H1 (cell line): Measurements from ENCODE around the gene DNAH8. TPM values are rescaled to one million over a fixed set of nuclear protein-coding genes. Genes with fewer than 3 reads are reported as not detected.
A peak's percentile ranks its signal among the peaks of the same experiment; 100 is the strongest.

Source experiments
- CTCF ChIA-PET: fragments of 300-600 bp; sonication (Branson Sonifier 250); formaldehyde crosslinking; loops from one replicate; lab custom pipeline; 2021; ENCODE audit not compliant: partially characterized antibody; lab: Charles Lee
- POLR2A ChIA-PET: fragments of 300-600 bp; sonication (Branson Sonifier 250); formaldehyde crosslinking; loops from one replicate; lab custom pipeline; 2021; ENCODE audit warnings: inconsistent platforms; ENCODE audit not compliant: partially characterized antibody; lab: Charles Lee
- DNase-seq, 2 experiments: peaks; one replicate each; pipeline versions ENCODE4 v3.0.0 to v3.0.0-alpha.2; 2010 to 2022; ENCODE audit warnings: low spot score in 2 of 2, low read depth in 1 of 2, mixed read lengths in 1 of 2
- FAIRE-seq: peaks from 2 replicates; lab custom pipeline; 2011; peaks lifted over from hg19 to GRCh38; lab: Jason Lieb, UNC
- H2AFZ ChIP-seq: 2 replicates; pipeline ENCODE4 v1.8.1; 2012; ENCODE audit warnings: low read length, inconsistent platforms
- H2AK5ac ChIP-seq: 2 replicates; pipeline ENCODE4 v1.6.1; 2013; ENCODE audit warnings: low read depth, low read length
- H2BK120ac ChIP-seq: replicated peaks from 2 replicates; pipeline ENCODE3; 2013; ENCODE audit warnings: low read depth, low read length, inconsistent platforms
- H2BK12ac ChIP-seq: 2 replicates; pipeline ENCODE4 v1.6.1; 2013; ENCODE audit warnings: low read depth, low read length
- H2BK15ac ChIP-seq: 2 replicates; pipeline ENCODE4 v1.6.1; 2013; ENCODE audit warnings: low read length
- H2BK20ac ChIP-seq: 2 replicates; pipeline ENCODE4 v1.6.1; 2013; ENCODE audit warnings: low read length
- H2BK5ac ChIP-seq: 2 replicates; pipeline ENCODE4 v1.6.1; 2013; ENCODE audit warnings: low read depth, low read length
- H3K14ac ChIP-seq: 2 replicates; pipeline ENCODE4 v1.6.1; 2013; ENCODE audit warnings: inconsistent platforms; ENCODE audit not compliant: insufficient read length
- H3K18ac ChIP-seq: 2 replicates; pipeline ENCODE4 v1.6.1; 2013; ENCODE audit warnings: low read length; ENCODE audit errors: extremely low read depth
- H3K23ac ChIP-seq: 2 replicates; pipeline ENCODE4 v1.6.1; 2013; ENCODE audit warnings: inconsistent platforms; ENCODE audit not compliant: insufficient read length
- H3K23me2 ChIP-seq: 2 replicates; pipeline ENCODE4 v1.6.1; 2013; ENCODE audit warnings: low read depth, low read length
- H3K27ac ChIP-seq: 2 replicates; pipeline ENCODE4 v1.6.1; 2011; ENCODE audit warnings: low read depth, low read length, inconsistent platforms
- H3K27me3 ChIP-seq, 4 experiments: replicated peaks in 1 of 4; 1 replicate in 1 of 4; 2 replicates in 3 of 4; pipeline versions ENCODE4 v1.6.1 to v1.8.1; 2011 to 2013; ENCODE audit warnings: low read length in 3 of 4, mild to moderate bottlenecking in 3 of 4, inconsistent platforms in 2 of 4, mixed read lengths in 2 of 4, moderate library complexity in 1 of 4; ENCODE audit not compliant: control insufficient read depth in 3 of 4, insufficient read depth in 3 of 4; ENCODE audit errors: extremely low read depth in 1 of 4
- H3K36me3 ChIP-seq, 4 experiments: 2 replicates each; pipeline versions ENCODE4 v1.6.1 to v1.8.1; 2011 to 2013; ENCODE audit warnings: mild to moderate bottlenecking in 4 of 4, low read length in 3 of 4, moderate library complexity in 2 of 4, control low read depth in 1 of 4, inconsistent platforms in 1 of 4; ENCODE audit not compliant: insufficient read depth in 4 of 4, control insufficient read depth in 2 of 4
- H3K4ac ChIP-seq: replicated peaks from 2 replicates; pipeline ENCODE3; 2013; ENCODE audit warnings: low read length, low read depth, mixed read lengths, inconsistent platforms; ENCODE audit not compliant: insufficient read length
- H3K4me1 ChIP-seq, 4 experiments: replicated peaks in 1 of 4; 1 replicate in 1 of 4; 2 replicates in 3 of 4; pipeline versions ENCODE4 v1.6.1 to v1.8.1; 2011 to 2013; ENCODE audit warnings: low read length in 3 of 4, inconsistent platforms in 2 of 4, mixed read lengths in 1 of 4; ENCODE audit not compliant: insufficient read depth in 4 of 4, control insufficient read depth in 3 of 4
- H3K4me2 ChIP-seq, 2 experiments: 2 replicates each; pipeline versions ENCODE4 v1.6.1 to v1.8.1; 2011 to 2013; ENCODE audit warnings: low read depth in 2 of 2, low read length in 2 of 2, control low read depth in 1 of 2, inconsistent platforms in 1 of 2, mild to moderate bottlenecking in 1 of 2; ENCODE audit not compliant: insufficient read depth in 1 of 2
- H3K4me3 ChIP-seq, 4 experiments: fragments of 200-600, 300-600 bp in 1 of 4; sonication (generic), shearing (Covaris generic), sonication (Bioruptor Twin) in 1 of 4; 2 replicates each; pipeline versions ENCODE4 v1.5.1 to v1.8.1; 2011 to 2016; ENCODE audit warnings: low read length in 4 of 4, low read depth in 3 of 4, control low read depth in 2 of 4, inconsistent platforms in 2 of 4, mild to moderate bottlenecking in 2 of 4, mixed read lengths in 1 of 4, moderate library complexity in 1 of 4; ENCODE audit not compliant: insufficient read depth in 2 of 4; ENCODE audit errors: extremely low read depth in 1 of 4
- H3K56ac ChIP-seq: replicated peaks from 2 replicates; pipeline ENCODE3; 2013; ENCODE audit warnings: low read depth, mild to moderate bottlenecking, mixed read lengths, low read length, inconsistent platforms; ENCODE audit not compliant: insufficient read length
- H3K79me1 ChIP-seq: 2 replicates; pipeline ENCODE4 v1.6.1; 2013; ENCODE audit warnings: low read depth, low read length, control low read depth
- H3K79me2 ChIP-seq, 2 experiments: 2 replicates each; pipeline versions ENCODE4 v1.6.1 to v1.8.1; 2012 to 2013; ENCODE audit warnings: low read length in 2 of 2, mild to moderate bottlenecking in 2 of 2, inconsistent platforms in 1 of 2; ENCODE audit not compliant: insufficient read depth in 2 of 2, control insufficient read depth in 1 of 2
- H3K9ac ChIP-seq, 4 experiments: replicated peaks in 1 of 4; 1 replicate in 1 of 4; 2 replicates in 3 of 4; pipeline versions ENCODE4 v1.6.1 to v1.8.1; 2011 to 2013; ENCODE audit warnings: low read depth in 3 of 4, low read length in 3 of 4, control low read depth in 2 of 4, mild to moderate bottlenecking in 2 of 4, moderate library complexity in 2 of 4, inconsistent platforms in 1 of 4; ENCODE audit errors: extremely low read depth in 1 of 4
- H3K9me3 ChIP-seq, 2 experiments: 2 replicates each; pipeline versions ENCODE4 v1.6.1 to v1.8.1; 2012 to 2013; ENCODE audit warnings: mild to moderate bottlenecking in 2 of 2, moderate library complexity in 2 of 2, control low read depth in 1 of 2, inconsistent platforms in 1 of 2, low read depth in 1 of 2, low read length in 1 of 2, mixed read lengths in 1 of 2; ENCODE audit not compliant: insufficient read depth in 2 of 2
- H4K20me1 ChIP-seq, 2 experiments: replicated peaks in 1 of 2; 2 replicates each; pipeline versions ENCODE3 to v1.8.1; 2011 to 2013; ENCODE audit warnings: inconsistent platforms in 2 of 2, low read length in 2 of 2, mild to moderate bottlenecking in 1 of 2; ENCODE audit not compliant: insufficient read depth in 2 of 2, control insufficient read depth in 1 of 2
- H4K5ac ChIP-seq: 2 replicates; pipeline ENCODE4 v1.6.1; 2013; ENCODE audit warnings: low read length, low read depth, mixed read lengths, inconsistent platforms; ENCODE audit not compliant: insufficient read length
- H4K8ac ChIP-seq: 2 replicates; pipeline ENCODE4 v1.8.0; 2013; ENCODE audit warnings: mild to moderate bottlenecking, moderate library complexity, low read length, inconsistent platforms; ENCODE audit not compliant: insufficient read depth; ENCODE audit errors: extremely low read depth
- H4K91ac ChIP-seq: replicated peaks from 2 replicates; pipeline ENCODE3; 2013; ENCODE audit warnings: low read length, mixed read lengths, inconsistent platforms; ENCODE audit not compliant: insufficient read length
- CREB1 ChIP-seq: IDR thresholded peaks from 2 replicates; pipeline ENCODE4 v1.6.1; 2012; ENCODE audit warnings: inconsistent platforms
- CTCF ChIP-seq, 3 experiments: IDR thresholded peaks; 1 replicate in 2 of 3; 2 replicates in 1 of 3; pipeline versions ENCODE4 v1.5.1 to v1.6.1; 2011; ENCODE audit warnings: low read length in 3 of 3, mild to moderate bottlenecking in 3 of 3, inconsistent platforms in 2 of 3, low read depth in 1 of 3, moderate library complexity in 1 of 3; ENCODE audit not compliant: insufficient read depth in 1 of 3; ENCODE audit errors: control extremely low read depth in 1 of 3
- RBBP5 ChIP-seq: IDR thresholded peaks from 2 replicates; pipeline ENCODE4 v1.7.1; 2012; ENCODE audit warnings: low read depth, mild to moderate bottlenecking, inconsistent platforms, low read length, moderate library complexity, borderline replicate concordance
- TAF7 ChIP-seq: optimal IDR thresholded peaks from 2 replicates; pipeline ENCODE3; 2011; ENCODE audit warnings: low read depth, mild to moderate bottlenecking, inconsistent platforms, low read length, moderate library complexity, borderline replicate concordance
- TEAD4 ChIP-seq: IDR thresholded peaks from 2 replicates; pipeline ENCODE4 v1.6.1; 2012; ENCODE audit warnings: low read depth, low read length, inconsistent platforms, mixed read lengths
- ZNF274 ChIP-seq: IDR thresholded peaks from 2 replicates; pipeline ENCODE4 v1.7.0; 2012; ENCODE audit warnings: low read length, borderline replicate concordance; ENCODE audit errors: extremely low read depth
- WGBS, 2 experiments: shearing (Covaris generic) in 1 of 2; methylation state at CpG; one replicate each; pipeline versions ENCODE4 v1.1.6 to v1.1.7; 2013 to 2015; ENCODE audit warnings: low lambda C conversion rate in 2 of 2, mixed read lengths in 2 of 2, inconsistent platforms in 1 of 2, low coverage in 1 of 2, missing lambda C conversion rate in 1 of 2; ENCODE audit not compliant: insufficient replicate concordance in 2 of 2, insufficient coverage in 1 of 2, insufficient read length in 1 of 2; ENCODE audit errors: extremely low coverage in 1 of 2, missing lambda C conversion rate in 1 of 2; 5-methylcytosine and 5-hydroxymethylcytosine counted together
- polyA plus RNA-seq, 7 experiments: library from polyadenylated mRNA; depleted of rRNA in 3 of 7; stranded (reverse) in 5 of 7; unstranded in 2 of 7; fragments of >200 nt in 5 of 7; fragments of 200-250 nt in 2 of 7; gene quantifications; 1 replicate in 5 of 7; 2 replicates in 1 of 7; 4 replicates in 1 of 7; pipeline versions ENCODE4 v1.2.1 to v1.2.3, GENCODE V29; 2011 to 2013; ENCODE audit warnings: missing spikeins in 2 of 7, mixed read lengths in 2 of 7
- total RNA-seq: library from RNA; stranded (reverse); fragmentation: NEBNext Ultra II Directional; extraction: Animal tissue kit (Norgen Biotek cat#: 25700); gene quantifications from 2 replicates; pipeline ENCODE4 v1.2.1, GENCODE V29; 2021

The DNAH8 gene
- total and polyA plus RNA-seq, 2 of the 8 experiments (the other 6 are each of a cell fraction or from before 2014, with no cell fraction given): under 0.01 TPM; not detected in 1

- no peak overlapping the region for H3K18ac ChIP-seq
- no peak overlapping the region for H2AK5ac ChIP-seq
- no peak overlapping the region for H4K5ac ChIP-seq
- H3K4me3 ChIP-seq: no peak overlapping the region
- ChIA-PET POLR2A (no interaction called here), CTCF (interaction anchor here (1.1 to 2.1 kb wide), 3 partner anchors 103 to 117 kb away, joined by 5 to 6 read pairs (median 6); no protein-coding TSS in a partner anchor)
- WGBS, 2 experiments: 88% methylated on average over 3 of the region's 3 CpGs; no CpG with 5 or more reads in 1 of the 2 experiments
- H4K91ac ChIP-seq: no peak overlapping the region
- no peaks in the 10 kb centered on the region; a peak in 1 of 7 replicates for H3K27me3 ChIP-seq
- H2AFZ ChIP-seq: no peak overlapping the region
- DNase-seq (no peak), FAIRE-seq (no peak)
- no peak overlapping the region for H2BK120ac ChIP-seq
- H2BK15ac ChIP-seq: no peak overlapping the region
- H3K36me3 ChIP-seq: no peaks in the 10 kb centered on the region
- H4K20me1 ChIP-seq: no peaks in the 10 kb centered on the region
- H3K27ac ChIP-seq: no peak overlapping the region
- no peaks in the 10 kb centered on the region for H3K9me3 ChIP-seq
- H3K79me2 ChIP-seq: no peaks in the 10 kb centered on the region
- H3K4me2 ChIP-seq: no peak overlapping the region
- H2BK5ac ChIP-seq: no peak overlapping the region; the same call in 1 of the 2 replicates
- H2BK20ac ChIP-seq: no peak overlapping the region
- no peak overlapping the region for H3K14ac ChIP-seq
- no peak overlapping the region for H3K23ac ChIP-seq
- no peaks in the 10 kb centered on the region for H3K79me1 ChIP-seq
- H3K23me2 ChIP-seq: no peaks in the 10 kb centered on the region; the same call in 1 of the 2 replicates
- H2BK12ac ChIP-seq: no peak overlapping the region
- H3K4me1 ChIP-seq: peaks cover 2 to 6% (median 5%) of the 10 kb centered on the region in 4 experiments; a peak in 6 of 7 replicates
- no peak overlapping the region for H4K8ac ChIP-seq
- no peak overlapping the region for H3K56ac ChIP-seq
- no peak overlapping the region for H3K4ac ChIP-seq
- TF ChIP-seq TEAD4: peak; percentile 77
- no peak for TF ChIP-seq RBBP5
- no peak for TF ChIP-seq ZNF274
- TF ChIP-seq CREB1: no peak
- TF ChIP-seq CTCF (IDR thresholded peaks at IDR 0.05; ENCODE audit: control extremely low read depth in 1 of 3, insufficient read depth in 1 of 3, low read depth in 1 of 3, low read length in 3 of 3): no peak
- TF ChIP-seq TAF7: no peak
- H3K9ac ChIP-seq: no peak overlapping the region
Observed at GRCh38 chr6:38984723-38985122, 269.6 kb downstream of the DNAH8 start.
